SHP77 treated with DMSO at 0.1 percent for 48 hours (cell line): ENCODE data around the gene SLC47A1.
"Not testable (repeated sequence)": the region's sequence is repeated elsewhere in the genome, so short reads cannot be mapped to it uniquely, and the experiment has no call there.

Source experiments
- DNase-seq: peaks from one replicate; lab custom pipeline; 2025; lab: John Stamatoyannopoulos, UW

The SLC47A1 gene

DNA sequence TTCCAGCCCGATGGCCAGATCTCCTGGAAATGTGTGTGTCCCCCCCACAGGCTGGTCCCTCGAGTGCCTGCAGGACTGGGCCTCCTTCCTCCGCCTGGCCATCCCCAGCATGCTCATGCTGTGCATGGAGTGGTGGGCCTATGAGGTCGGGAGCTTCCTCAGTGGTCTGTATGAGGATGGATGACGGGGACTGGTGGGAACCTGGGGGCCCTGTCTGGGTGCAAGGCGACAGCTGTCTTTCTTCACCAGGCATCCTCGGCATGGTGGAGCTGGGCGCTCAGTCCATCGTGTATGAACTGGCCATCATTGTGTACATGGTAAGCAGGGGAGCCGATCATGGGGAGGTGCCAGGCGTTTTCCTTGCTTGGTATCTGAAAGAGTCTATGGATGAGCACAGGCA, 22.1 kb downstream of the SLC47A1 start:
- DNase-seq = no peak

DNA sequence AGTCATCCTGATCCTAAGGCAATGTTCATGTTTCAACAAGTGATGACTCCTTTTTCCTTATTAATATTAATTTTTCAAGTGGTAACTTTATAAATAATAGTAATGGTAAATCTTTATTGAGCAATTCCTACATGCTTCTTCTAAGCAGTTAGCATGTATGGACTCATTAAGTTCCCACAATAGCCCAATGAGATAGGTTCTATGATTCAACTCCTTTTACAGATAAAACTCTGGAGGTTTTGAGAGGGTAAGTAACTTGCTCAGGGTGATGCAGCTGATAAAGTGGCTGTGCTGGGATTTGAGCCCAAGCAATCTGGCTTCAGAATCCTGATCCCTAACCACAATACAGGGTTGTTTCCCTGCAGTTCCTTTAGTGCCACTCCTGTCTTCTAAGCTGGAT, 25.3 kb downstream of the SLC47A1 start:
- DNase-seq = no peak

DNA sequence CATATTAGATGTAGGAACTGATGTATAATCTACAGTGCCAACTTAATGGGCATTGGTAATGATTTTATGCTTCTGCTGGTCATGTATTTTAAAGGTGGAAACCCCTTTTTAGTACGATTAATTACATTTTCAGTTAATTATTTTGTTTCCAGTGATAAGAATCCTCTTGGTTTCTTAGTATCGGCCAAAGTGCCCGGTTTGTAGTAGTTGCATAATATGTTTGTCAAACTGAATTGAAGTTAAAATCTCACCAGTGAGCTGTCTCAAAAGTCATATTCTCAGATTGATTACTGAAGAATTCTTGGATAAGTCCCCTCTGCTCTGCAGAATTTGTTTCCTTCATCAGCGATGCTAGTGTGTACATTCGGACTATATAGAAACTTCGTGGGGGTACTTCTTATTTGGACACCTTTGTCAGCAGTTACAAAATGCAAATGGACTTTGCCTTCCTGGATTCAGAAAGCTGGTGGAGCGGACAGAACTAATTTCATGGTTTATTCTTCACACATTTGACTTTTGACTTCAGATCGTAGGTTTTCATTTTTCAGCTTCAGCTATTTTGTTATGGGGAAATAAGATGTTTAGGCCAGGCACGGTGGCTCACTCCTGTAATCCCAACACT, 28.2 kb downstream of the SLC47A1 start:
- DNase-seq = no peak

DNA sequence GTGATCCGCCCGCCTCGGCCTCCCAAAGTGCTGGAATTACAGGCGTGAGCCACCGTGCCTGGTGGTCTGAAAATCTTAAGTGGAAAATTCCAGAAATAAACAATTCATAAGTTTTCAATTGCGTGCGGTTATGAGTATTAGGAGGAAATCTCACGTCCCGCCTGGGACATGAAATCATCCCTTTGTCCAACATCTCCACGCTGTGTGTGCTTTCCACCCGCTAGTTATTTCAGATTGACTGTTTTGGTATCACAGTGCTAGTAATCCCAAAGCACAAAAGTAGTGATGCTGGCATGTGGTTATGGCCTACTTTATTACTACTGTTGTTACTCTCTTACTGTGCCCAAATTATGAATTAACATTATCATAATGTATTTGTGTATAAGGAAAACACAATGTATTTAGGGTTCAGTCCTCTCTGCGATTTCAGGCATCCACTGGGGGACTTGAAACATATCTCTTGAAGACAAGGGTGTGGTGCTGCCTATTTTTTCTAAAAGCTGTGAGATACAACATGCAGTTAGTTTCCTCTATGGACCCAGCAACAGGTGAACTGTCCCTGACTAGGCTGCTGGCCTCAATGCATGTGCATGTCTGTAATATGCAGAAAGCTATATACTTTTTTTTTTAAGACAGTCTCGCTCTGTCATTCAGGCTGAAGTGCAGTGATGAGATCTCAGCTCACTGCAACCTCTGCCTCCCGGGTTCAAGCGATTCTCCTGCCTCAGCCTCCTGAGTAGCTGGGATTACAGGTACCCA, 32.3 kb downstream of the SLC47A1 start:
- DNase-seq = no peak

DNA sequence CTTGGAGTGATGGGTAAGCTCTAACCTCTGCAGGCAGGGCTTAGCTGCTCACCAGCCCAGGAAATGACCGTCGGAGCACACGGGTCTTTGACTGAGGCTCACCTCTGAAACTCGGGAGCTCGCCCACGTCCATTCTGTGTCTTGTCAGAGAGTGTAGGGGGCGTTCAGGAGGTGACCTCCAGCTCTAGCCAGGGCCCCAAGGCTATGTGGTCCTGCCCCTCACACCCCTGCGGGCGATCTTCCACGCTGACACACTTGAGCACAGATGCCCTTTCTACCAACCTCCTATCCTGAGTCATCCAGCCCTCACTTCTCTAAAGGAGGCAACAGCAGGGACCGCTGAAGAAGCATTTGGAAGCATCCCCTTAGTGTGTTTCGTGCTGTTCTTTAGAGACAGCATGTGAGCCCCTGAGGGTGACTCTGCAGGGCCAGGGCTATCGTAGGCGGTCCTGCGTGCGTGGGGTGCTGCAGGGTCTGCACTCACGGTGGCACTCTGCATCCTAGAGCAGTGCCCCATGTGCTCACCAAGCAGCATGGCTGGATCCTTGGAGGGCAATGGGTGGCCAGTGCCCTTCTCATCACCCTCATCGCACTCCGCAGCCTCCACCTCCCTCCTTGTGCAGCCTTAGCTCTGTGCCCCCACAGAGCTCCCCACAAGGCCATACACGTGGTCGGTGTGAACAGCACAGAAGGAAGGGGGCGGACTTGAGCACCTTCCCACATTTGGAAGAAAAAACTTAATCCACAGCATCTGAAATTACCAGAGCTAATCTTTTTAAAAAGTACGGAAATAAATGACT, 33.8 kb downstream of the SLC47A1 start:
- DNase-seq = no peak

DNA sequence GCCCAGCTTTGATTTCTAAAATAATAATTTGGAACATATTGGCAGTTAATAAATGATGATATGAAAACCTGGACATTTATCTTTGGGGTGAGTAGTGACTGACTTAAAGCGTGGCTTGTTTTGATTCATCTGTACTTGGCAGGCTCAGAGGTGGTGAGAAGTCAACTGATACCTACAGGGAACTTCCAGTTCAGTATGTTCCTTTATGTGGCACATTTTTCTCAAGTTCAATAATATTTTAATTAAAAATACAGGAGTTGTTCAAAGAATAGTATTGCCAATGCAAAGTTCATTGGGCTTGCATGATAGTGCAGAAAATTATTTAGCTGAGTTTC, 34.3 kb downstream of the SLC47A1 start:
- DNase-seq = no peak

DNA sequence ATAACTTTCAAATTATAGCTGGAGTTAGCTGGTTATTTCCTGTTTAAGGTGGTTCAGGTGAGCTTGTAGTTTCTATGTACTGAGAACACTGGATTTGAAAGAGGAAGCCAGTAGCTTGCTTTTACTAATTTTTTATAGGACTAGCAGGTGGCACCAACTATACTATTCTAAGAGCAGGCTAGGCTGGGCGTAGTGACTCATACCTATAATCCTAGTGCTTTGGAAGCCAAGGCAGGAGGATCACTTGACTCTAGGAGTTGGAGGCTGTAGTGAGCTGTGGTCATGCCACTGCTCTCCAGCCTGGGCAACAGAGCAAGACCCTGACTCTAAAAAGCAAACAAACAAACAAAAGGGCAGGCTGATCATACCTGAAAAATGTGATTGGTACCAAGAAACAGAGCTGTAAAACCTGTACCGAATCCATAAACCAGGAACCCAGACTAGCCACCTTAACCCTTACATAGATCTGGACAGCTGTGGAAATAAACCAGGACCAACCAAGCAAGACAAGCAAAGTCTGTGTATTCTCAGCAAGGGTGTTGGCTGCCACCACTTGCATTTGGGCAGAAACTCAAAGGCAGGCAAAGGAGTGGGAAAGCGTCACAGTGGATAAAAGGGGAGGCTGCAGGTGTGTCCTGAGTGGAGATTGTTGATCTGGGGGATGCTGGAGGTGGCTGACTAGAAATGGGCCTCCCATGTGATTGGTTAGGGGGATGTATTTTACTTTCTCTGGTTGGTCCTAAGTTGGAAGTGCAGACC, 36.3 kb downstream of the SLC47A1 start:
- DNase-seq = no peak

DNA sequence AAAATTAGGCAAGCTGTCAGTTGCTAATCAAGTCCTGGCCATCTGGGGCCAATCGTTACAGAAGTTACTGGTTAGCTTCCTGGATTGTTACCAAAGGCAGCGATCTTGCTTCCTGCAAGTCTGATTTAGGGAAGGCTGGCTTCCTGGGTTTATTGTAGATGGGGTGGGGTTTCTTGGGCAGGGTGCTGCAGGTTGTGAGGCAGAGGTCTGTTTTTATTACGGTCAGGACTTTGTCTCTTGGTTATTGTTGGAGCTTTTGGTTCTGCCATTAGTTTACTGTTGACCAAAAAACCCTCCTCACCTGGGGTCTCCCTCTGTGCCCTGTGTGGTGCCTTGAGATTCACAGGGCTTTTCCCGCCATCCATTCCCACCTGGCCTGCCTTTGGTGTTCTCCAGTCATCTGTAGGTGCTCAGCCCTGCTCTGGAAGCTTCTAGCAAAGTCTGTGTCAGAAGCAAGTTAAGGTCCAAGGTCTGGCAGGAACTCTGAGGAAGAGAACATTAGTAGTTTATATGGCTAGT, 36.9 kb downstream of the SLC47A1 start:
- no peak for DNase-seq

DNA sequence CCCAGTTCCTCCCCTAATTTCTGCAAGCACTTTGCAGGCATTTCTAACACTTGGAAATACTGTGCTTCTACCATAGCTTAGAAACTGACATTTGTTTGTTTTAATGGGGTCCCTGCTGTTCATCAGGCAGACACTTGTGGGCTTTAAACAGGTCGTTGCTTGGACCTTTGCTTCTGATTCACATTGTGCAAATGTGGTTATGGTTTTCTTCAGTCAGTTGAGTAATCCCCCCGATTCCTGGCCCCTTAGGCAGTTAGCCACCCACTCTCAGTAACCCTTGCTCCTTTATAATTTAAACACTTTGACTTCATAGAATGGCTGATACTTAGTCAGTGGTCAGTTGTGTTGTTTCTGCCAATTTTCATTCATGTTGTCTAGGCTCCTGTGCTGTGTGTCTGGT, 39.4 kb downstream of the SLC47A1 start:
- no peak for DNase-seq

DNA sequence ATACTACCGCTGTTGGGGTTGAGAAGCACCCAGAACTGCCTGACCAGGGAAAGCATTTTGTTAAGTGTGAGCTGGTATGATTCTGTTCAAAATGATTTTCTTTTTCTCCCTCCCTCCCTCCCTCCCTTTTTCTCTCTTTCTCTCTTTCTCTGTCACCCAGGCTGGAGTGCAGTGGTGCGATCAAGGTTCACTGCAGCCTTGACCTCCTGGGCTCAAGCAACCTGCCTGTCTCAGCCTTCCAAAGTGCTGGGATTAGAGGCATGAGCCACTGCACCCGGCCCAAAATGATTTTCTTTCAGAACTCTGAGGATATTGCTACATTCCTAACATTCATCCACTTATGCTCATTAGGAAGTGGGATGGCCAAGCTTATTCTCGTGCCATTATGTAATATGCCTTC, 41.3 kb downstream of the SLC47A1 start:
- DNase-seq = no peak

DNA sequence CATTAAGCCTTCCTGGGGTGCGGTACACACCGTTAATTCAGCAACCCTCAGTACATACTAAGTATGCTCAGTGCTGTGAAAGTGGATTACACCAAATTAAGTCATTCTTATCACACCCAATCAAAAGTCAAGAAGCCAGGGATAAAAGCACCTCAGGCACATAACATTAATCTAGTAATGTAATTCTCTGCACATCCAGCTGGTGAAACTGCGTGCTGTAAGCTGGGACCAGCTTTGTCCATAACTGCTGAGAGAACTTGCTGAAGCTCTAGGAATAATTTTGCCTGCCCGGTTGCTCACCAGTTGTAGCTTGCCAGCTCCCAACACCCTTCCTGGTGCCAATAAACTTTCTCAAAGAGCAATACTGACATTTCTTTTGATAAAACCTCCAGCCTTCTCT, 44.9 kb downstream of the SLC47A1 start:
- no peak for DNase-seq

DNA sequence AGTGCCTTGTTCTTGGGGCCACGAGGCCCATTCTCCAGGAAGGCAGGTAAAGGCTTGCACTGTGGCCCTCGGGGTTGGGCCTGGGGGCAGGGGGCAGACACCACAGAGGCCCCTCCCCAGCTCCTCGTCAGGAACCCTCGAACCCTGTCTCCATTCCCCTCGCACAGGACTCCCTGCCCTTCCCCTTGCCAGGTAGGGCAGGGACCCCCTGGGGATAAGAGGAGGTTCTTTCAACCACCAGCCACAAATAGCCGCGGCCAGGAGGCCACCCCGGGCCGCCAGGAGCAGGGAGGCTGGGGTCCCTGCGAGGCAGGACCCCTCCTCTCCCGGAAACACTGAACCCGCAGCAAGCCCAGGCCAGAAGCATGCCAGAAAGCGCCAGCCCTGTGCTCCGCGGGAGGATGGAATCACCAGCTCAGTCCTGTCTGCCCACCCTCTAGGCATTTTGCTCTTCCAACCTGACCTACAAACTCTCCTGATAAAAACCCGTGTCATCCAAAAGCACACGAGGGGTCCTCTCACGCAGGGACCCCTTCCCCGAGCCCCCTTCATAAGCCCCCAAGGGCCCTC, 45.6 kb downstream of the SLC47A1 start:
- no peak for DNase-seq

DNA sequence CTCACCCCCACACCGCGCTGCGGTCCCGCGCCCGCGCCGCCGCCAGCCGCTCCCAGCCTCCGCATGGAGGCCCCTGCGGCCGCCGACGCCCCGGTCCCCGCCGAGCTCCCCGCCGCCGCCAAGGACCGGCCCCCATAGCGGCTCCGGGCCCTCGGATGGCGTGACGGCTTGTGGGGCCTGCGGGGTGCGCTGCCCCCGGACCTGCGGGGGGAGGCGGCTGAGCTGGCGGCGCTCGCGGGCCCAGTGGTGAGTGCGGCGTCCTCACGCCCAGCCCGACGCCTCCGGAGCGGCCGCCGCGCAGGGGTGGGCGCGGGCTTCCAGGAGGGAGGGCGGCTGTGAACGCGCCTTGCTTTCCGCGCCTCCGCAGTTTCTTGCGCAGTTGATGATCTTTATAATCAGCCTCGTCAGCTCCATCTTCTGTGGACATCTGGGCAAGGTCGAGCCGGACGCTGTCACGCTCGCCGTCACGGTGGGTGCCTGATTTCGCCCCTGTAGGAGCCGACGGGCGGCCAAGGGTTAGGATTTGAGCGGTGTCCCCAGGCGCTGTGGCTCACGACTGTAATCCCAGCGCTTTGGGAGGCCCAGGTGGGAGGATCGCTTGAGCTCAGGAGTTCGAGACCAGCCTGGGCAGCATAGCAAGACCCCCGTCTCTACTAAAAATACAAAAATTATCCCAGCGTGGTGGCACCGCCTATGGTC, 46.4 kb downstream of the SLC47A1 start:
- DNase-seq = no peak

DNA sequence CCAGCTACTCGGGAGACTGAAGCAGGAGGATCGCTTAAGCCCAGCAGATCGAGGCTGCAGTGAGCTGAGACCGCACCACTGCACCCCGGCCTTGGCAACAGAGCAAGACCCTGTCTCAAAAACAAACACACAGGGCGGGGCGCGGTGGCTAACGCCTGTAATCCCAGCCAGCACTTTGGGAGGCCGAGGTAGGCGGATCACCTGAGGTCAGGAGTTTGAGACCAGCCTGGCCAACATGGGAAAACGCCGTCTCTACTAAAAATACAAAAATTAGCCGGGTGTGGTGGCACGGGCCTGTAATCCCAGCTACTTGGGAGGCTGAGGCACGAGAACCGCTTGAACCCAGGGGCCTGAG, 46.9 kb downstream of the SLC47A1 start:
- not testable (repeated sequence) for DNase-seq

DNA sequence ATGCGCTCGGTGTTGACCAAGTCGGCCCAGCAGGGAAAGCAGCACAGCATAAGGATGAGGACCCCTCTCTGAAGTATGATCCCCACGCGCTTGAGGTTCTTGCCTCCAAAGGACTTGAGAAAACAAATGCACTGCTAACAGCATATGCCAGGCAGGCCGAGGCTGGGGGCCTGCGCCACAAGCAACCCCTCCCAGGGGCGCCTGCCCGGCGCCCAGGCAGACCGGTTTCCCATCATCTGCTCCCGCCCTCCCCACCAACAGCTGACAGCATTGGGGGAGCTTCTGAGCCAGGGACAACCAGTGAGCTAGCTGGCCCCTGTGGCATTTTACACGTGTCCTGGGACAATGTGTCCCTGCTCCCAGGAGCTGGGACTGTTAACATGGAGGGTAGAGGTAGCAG, 48.5 kb downstream of the SLC47A1 start:
- not testable (repeated sequence) for DNase-seq

DNA sequence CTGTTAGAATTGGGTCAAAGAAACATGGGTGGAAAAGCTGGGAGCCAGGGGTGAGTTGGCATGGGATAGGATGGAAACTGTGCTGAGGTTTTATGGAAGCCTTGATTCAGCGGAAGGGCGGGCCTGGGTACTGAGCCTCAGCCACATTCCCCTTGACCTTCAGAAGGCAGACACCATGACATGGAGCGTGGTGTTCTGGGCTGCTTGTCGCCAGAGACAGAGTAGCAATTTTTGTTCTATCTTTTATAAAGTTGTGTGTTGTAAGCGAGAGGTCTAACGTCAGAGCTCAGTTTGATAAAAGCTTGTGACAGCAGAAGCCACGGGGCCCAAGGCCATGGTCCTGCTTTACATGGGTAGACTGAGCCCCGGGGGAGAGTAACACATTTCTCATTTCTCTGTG, 50.2 kb downstream of the SLC47A1 start:
- DNase-seq = no peak

DNA sequence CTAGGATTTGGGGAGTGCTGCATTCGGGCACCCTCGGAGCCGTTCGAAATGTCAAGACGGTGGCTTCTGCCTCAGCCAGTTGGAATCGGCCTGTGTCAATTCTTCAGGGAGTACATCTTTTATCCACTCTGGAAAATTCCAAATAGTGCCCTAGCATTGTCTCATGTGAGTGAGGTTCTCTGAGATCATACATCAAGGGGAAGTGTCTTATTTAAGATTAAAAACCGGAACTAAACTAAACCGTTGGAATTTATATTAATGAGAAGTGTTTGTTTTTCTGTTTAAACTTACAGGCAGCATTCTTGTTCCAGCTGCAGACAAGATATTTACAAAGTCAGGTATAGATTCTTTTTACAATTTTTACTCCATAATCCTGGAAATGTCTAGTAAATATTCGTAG, 56.8 kb downstream of the SLC47A1 start:
- DNase-seq = no peak

DNA sequence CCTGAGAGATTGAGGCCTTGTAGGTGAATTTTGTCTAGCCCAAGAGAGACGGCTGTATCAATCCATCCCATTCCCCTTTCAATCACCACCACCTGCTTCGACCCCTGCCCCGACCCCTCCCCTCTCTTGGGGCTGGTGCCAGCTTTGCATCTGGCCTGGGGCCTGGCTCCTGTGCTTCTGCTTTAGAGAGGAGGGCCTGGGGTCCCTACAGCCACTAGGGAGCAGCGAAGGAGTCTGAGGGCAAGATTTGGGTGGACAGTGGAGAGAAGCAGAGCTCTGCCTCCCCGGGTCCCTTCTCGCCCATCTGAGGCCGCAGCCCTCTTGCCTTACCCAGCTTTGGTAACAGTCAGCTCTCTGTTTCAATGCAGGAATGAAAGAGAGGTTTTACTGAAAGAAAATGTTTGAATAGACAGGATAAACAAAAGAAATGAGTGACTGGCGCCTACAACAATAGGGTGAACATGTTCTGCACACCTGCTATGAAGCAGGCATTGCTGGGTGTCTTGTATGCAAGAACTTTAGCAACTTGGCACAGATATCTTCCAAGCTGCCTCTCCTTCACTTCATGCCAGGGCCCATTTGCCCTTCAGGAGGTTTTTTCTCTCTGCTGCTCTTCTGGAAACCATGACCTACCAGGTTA, 57.4 kb downstream of the SLC47A1 start:
- no peak for DNase-seq

DNA sequence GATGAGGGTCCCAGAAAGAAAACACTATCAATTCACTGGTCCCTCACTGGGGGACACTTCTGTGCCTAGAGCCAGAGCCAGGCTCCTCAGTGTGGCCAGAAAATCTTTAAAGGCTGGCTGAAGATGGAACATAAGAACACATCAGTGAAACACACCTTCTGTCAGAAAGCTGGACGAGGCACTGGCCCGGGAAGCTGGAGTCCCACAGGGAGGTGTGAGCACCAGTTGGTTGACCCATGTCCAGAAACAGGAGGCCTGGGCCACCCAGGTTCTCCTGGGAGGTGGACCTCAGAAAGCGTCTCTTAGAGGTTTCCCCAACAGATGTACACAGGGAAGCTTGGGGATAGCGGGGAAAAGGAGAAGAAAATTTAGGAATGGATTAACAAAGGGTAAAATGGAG, 58.7 kb downstream of the SLC47A1 start:
- DNase-seq = no peak

DNA sequence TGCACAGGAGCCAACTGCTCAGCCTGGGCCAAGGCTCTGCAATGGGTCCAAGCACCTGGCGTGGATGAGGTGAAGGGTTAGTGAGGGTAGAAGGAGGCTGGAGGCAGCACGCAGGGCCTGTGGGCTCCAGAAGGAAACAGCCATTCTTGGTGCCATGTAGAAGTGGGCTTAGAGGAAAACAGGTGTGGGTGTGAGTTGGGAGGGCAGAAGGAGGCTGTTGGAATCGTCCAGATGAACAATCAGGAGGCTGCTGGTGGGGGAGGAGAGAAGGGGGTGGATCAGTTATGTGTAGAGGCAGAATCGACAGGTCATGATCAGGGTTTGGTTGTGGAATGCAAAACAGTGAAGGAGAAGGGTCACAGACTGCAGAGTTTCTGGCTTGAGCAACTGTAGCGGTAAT, 63.2 kb downstream of the SLC47A1 start:
- DNase-seq = no peak

DNA sequence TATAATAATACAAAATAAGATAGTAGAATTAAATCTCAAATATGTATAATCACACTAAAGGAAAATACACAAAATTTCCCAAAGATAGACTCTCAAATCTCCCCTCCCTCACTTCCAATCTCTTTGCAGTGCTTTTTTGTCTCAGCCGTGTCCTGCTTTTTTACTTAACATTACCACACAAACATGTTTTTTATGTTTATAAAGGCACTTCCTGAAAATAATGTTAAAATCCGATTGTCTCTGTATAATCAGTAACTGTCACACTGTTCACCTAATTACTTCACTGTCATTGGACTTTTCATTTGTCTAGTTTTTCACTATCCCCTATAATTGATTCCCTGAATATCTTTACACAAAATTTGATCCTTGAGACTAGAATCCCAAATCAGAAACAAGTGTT, 76.7 kb downstream of the SLC47A1 start:
- DNase-seq = no peak
